HK-2 (cell line): ENCODE data around the gene RAPGEF6.
"Not testable (repeated sequence)": the region's sequence is repeated elsewhere in the genome, so short reads cannot be mapped to it uniquely, and the experiment has no call there.

Experiments used
- DNase-seq: peaks from one replicate; pipeline ENCODE4 v3.0.0-alpha.2; 2018; ENCODE audit not compliant: unreplicated experiment

The RAPGEF6 gene

DNA sequence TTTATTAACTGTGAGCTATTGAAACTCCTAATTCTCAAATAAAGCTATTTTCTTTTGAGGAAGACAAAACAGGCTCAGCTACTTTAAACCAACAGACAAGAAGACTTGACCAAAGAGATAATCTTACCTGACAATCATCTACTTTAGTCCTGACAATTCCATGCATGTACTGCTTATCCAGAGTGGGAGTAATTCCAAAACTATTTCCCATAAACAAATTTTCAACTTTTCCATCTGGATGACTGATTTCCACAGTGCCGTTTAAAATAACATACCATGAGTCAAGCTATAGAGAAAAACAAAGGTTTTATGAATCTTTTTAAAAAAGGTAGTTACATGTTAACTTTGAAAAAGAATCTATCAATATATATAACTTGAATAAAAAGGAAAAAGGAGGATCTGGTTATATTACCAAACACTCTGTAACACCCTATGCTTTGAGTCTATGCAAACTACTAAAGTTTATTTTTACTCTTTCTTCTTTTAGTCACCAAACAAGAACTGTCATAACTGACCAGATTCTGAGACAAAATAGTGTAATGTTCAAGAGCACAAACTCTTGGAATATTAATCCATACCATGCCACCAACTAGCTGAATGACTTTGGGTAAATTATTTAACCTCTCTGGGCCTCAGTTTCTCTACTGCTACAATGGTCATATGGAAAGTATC is 129.7 kb downstream of the RAPGEF6 start:
- DNase-seq, result no peak

DNA sequence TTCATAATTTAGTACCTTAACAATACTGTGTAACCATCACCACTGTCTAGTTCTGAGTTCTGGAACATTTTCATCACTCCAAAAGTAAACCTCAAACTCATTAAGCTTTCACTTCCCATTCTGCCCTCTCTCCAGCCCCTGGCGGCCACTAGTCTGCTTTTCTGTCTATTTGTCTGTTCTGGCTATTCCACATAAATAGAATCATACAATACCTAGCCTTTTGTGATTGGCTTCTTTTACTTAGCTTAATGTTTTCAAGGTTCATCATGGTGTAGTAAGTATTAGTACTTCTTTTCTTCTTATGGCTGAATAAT is 138.7 kb downstream of the RAPGEF6 start:
- DNase-seq, result no peak

DNA sequence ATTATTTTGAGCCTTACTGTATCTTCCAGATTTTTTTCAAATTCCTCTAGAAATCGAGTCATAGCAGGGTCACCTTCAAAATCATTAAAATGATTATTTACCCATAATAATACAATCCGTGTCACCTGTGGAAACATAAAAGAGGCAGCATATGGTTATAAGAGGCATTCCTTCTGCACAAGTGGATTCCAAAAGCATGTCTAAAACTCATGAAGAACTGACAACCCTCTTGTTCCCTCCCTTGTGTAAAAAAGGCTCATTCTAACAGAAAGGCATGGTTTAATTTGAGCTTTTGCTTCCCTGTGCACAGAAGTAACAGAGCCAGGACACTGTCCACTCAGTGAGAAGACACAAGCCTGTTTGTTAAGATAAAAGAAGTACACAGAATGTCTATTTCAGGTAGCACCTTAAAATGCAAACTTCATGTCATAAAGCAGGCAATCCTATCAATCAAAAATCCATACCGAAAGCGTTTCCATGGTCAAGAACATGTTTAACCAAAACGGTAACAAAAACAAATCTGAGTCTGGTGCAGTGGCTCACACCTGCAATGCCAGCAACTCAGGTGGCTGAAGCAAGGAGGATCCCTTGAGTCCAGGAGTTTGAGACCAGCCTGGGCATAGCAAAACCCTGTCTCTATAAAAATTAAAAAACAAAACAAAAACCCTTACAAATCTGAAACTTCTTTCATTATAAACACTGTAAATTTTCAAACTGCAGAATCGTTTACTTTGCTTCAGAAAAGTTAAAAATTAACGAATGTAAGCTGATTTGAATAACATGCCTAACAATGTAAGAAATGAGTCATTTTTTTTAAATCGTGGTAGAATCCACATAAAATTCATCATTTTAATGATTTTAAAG is 139.3 kb downstream of the RAPGEF6 start:
- no peak for DNase-seq

DNA sequence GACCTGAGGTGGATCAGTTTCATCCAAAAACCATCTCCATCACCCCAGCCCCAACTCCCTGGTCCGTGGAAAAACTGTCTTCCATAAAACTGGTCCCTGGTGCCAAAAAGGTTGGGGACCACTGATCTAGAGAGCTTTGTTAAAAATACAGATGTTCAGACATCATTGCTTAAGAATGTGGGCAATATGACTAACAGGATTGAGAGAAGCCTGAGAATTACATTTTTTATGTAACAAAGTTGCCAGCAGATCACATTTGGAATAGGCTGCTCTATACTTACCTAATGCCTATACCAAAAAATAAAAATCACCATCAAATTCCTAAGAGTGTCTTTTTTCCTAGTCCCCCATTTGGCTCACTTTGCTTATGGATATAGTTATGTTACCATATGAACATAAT is 143.3 kb downstream of the RAPGEF6 start:
- DNase-seq, result no peak

- DNase-seq, result no peak
Measured at GRCh38 chr5:131488463-131488862, 146.6 kb downstream of the RAPGEF6 start.

DNA sequence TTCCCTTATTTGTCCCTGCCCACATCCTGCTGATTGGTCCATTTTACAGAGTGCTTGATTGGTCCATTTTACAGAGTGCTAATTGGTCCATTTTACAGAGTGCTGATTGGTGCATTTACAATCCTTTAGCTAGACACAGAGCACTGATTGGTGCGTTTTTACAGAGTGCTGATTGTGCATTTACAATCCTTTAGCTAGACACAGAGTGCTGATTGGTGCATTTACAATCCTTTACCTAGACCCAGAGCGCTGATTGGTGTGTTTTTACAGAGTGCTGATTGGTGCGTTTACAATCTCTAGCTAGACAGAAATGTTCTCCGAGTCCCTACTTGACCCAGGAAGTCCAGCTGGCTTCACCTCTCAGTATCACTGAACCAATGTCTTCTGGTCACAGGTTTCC is 147.7 kb downstream of the RAPGEF6 start:
- DNase-seq, result not testable (repeated sequence)

GRCh38 chr5:131482617-131483016 is 152.4 kb downstream of the RAPGEF6 start:
- DNase-seq, result no peak

DNA sequence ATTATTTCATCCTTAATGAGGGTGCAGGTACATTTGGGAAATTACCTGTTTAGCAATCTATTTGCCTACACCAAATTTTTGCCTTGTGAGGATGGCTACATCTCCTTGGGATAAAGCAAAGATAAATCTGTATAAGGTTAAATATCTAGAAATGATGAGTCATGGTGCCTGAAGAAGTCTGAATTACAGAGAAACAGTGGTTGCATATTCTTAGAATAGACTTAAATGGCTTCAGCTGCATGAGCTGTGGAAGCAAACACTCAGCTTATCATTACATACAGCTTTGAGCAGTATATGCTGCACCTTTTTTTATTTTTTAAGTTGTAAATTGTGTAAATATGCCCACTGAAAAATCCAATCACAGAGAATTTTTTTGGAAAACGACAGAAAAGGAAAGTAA is 153.5 kb downstream of the RAPGEF6 start:
- DNase-seq, result no peak

GRCh38 chr5:131475541-131475941 is 159.5 kb downstream of the RAPGEF6 start:
- no peak for DNase-seq

- no peak for DNase-seq
Measured at GRCh38 chr5:131473731-131474130, 161.3 kb downstream of the RAPGEF6 start.

GRCh38 chr5:131466171-131466766 is 168.8 kb downstream of the RAPGEF6 start:
- no peak for DNase-seq

- DNase-seq, result no peak
Measured at GRCh38 chr5:131463656-131464055, 171.4 kb downstream of the RAPGEF6 start.

GRCh38 chr5:131462454-131462853 is 172.6 kb downstream of the RAPGEF6 start:
- DNase-seq, result no peak

GRCh38 chr5:131461742-131462141 is 173.3 kb downstream of the RAPGEF6 start:
- DNase-seq, result no peak

DNA sequence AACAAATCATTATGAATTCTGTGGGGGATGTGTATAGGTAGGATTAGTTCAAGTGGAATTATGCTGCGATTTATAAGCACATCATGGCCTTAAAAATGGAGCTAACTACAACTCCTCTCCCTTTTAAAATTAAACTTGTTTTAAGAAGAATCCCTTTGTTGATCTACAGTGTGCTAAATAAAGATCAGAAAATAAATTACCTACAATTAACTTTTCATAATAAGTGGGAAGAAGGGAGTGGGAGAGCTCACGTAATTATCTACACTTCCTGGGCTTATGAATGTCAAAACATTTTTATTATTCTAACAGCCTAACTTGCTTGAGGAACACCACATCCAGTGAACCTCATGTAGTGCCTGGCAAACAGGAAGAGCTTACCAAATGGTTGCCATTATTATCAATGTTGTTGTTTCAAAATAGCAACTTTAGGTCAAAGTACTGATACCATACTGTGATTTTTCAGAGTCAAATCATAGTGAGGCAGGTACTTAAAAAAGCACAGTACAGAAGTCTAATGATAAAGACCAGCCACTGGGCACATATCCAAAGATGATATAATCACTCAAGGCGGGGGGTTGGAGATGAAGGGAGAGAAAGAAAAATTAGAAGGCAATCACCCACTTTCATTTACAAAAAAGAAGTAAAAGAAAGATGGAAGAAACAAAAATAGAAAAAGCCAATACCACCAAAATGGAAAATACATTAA is 174.0 kb downstream of the RAPGEF6 start:
- no peak for DNase-seq

- DNase-seq, result no peak
Measured at GRCh38 chr5:131460133-131460532, 174.9 kb downstream of the RAPGEF6 start.

DNA sequence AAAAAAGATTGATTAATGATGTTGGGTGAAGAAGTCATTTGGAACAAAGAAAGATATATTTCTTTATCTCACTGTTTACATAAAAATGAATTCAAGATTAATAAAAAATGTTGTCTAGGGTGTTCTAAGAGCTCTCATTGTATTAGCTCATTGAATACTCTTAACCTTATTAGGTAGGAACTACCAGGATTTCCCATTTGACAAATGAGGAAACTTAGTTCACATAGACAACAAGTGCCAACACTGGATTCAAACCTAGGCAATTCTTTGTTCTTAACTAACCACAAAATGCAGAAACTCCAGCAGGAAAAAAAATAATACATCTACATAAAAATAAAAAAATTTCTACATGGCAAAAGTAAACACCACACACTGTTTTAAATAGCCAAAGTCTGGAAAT is 175.8 kb downstream of the RAPGEF6 start:
- DNase-seq, result no peak

GRCh38 chr5:131457193-131457592 is 177.8 kb downstream of the RAPGEF6 start:
- no peak for DNase-seq

DNA sequence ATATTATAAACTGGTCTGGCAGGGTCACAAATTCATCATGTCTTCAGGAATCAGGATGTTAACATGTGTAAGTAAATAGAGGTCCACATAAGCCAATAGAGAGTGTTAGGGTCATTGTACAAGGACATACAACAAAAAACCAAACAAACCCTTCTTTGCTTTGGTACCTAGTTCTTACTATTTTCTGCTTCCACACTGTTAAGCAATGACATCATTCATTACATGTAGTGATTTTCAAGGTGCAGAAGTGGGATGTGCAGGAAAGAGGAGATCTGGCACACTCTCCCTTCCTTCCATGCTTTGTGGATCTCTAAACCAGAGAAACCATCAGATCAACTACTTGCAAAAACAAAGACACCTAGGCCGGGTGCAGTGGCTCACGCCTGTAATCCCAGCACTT is 184.1 kb downstream of the RAPGEF6 start:
- DNase-seq, result no peak

DNA sequence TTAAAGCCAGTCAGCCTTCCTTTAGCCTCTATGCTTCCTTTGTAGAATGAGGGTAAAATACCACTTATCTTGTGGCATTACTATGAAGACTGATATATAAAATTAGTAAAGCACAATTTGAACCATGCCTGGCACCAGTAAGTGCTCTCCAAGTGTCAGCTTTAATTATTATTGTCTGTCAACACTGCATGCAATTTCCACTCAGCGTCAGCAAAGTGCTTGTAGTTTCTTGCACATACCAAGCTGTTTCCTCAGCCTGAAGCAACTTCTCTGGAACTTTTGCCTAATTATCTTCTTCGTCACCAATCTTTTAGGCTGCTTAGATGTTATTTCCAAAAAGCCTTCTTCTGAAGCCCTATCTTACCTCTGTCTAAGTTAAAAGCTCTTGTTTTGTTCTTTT is 193.8 kb downstream of the RAPGEF6 start:
- DNase-seq, result no peak

DNA sequence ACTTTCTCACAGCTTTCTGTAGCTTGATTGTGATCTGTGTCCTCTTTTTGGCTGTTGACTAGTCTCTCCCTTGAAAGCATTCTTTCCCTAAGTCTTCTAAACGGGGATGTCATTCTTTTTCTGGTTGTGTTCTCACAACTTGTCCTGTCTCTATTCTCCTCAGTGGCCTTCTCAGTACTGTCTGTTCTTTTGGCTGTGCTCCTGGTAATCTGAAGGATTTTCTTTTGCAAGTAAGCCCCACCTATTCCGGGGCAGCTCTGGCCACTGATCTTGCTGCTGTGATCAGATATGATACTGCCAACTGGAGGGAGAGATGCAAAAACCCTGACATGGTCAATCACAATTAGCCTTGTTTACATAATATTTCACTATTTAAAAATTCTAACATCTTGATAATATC is 198.9 kb downstream of the RAPGEF6 start:
- no peak for DNase-seq

DNA sequence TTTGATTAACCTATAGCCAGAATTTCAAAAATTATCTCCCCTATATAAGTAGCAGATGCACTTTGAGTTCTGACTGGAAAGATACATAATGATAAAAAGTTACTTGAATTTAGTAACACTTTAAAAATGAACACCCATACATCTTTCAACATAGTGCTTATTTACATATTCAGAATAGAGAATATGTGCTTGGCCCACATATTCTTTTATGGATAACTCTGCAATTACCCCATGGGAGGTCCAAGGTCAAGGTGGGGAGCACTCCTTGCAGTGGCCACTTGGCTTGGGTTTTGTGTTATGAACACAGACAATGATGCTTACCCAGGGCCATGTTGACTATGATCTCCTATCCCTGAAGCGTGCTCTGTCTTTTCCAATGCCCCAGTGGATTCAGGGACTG is 201.9 kb downstream of the RAPGEF6 start:
- DNase-seq, result no peak

- no peak for DNase-seq
Measured at GRCh38 chr5:131431794-131432193, 203.2 kb downstream of the RAPGEF6 start.
